SU-DHL-6 (cell line): ENCODE data around the gene AFG3L2.

Experiments
- H2AFZ ChIP-seq: fragments of 200-600 bp; sonication (generic); 2 replicates; pipeline ENCODE4 v1.6.1; 2014; ENCODE audit warnings: low read depth, mild to moderate bottlenecking, moderate library complexity, mixed read lengths, antibody characterized with exemption, low read length; ENCODE audit not compliant: severe bottlenecking
- H3F3A ChIP-seq: fragments of 200-600 bp; shearing (Covaris generic); 2 replicates; pipeline ENCODE4 v1.6.0; 2016; ENCODE audit warnings: antibody characterized with exemption, mild to moderate bottlenecking; ENCODE audit not compliant: insufficient read depth
- H3K27ac ChIP-seq: fragments of 200-600 bp; sonication (generic); 2 replicates; pipeline ENCODE4 v1.5.1; 2016; ENCODE audit warnings: low read depth, mild to moderate bottlenecking, low read length, moderate library complexity, mixed read lengths
- H3K27me3 ChIP-seq: fragments of 200-600 bp; sonication (generic), shearing (Covaris generic); 2 replicates; pipeline ENCODE4 v1.6.0; 2014; ENCODE audit warnings: mild to moderate bottlenecking, low read length
- H3K36me3 ChIP-seq: fragments of 200-600 bp; sonication (generic); 2 replicates; pipeline ENCODE4 v1.6.1; 2014; ENCODE audit warnings: mild to moderate bottlenecking, low read length, mixed read lengths
- H3K4me2 ChIP-seq: fragments of 300-600, 200-600 bp; shearing (Covaris generic), sonication (generic); 2 replicates; pipeline ENCODE4 v1.6.0; 2014; ENCODE audit warnings: low read length, low read depth, mild to moderate bottlenecking; ENCODE audit not compliant: poor library complexity, severe bottlenecking
- H3K4me3 ChIP-seq: fragments of 200-600 bp; sonication (generic); 2 replicates; pipeline ENCODE4 v1.5.1; 2014; ENCODE audit warnings: antibody characterized with exemption, low read length, mild to moderate bottlenecking, mixed read lengths; ENCODE audit not compliant: insufficient read depth, poor library complexity, severe bottlenecking
- H3K79me2 ChIP-seq: fragments of 200-600 bp; sonication (generic); 2 replicates; pipeline ENCODE4 v1.6.1; 2014; ENCODE audit warnings: mild to moderate bottlenecking, low read length, moderate library complexity; ENCODE audit not compliant: insufficient read depth
- H3K9ac ChIP-seq: fragments of 200-600 bp; sonication (generic); 2 replicates; pipeline ENCODE4 v1.7.0; 2014; ENCODE audit warnings: mild to moderate bottlenecking, low read length
- H3K9me2 ChIP-seq: fragments of 200-600 bp; sonication (generic); replicated peaks from 2 replicates; pipeline ENCODE4 v1.6.1; 2014; ENCODE audit warnings: low read length; ENCODE audit not compliant: insufficient read depth
- H3K9me3 ChIP-seq: fragments of 200-600 bp; sonication (generic); 2 replicates; pipeline ENCODE4 v1.6.1; 2014; ENCODE audit warnings: low read length, mixed read lengths; ENCODE audit not compliant: insufficient read depth
- H4K20me1 ChIP-seq: fragments of 200-600 bp; sonication (generic); 2 replicates; pipeline ENCODE4 v1.6.1; 2014; ENCODE audit warnings: low read depth, mild to moderate bottlenecking, antibody characterized with exemption, low read length, moderate library complexity, mixed read lengths
- CTCF ChIP-seq: fragments of 200-600 bp; sonication (generic); IDR thresholded peaks from one replicate; pipeline ENCODE4 v1.5.1; 2017; ENCODE audit warnings: antibody characterized with exemption, mild to moderate bottlenecking, low read length, moderate library complexity; ENCODE audit not compliant: insufficient read depth, poor library complexity, severe bottlenecking
- EZH2phosphoT487 ChIP-seq: fragments of 200-600 bp; sonication (generic), shearing (Covaris generic); conservative IDR thresholded peaks from 2 replicates; pipeline ENCODE4 v1.6.1; 2018; ENCODE audit warnings: mild to moderate bottlenecking, antibody characterized with exemption, low read length, moderate library complexity, mixed read lengths

Gene AFG3L2

GRCh38 chr18:12376754-12377555 lies at the start of gene AFG3L2:
Gene AFG3L2 (minus strand): TSS chr18:12377227. CDS start chr18:12377082, 145 bp downstream.
- H3K9me3 ChIP-seq = no peaks in the 10 kb centered on the region
- peak within 1 kb of the TSS; percentile 74 for H3K27ac ChIP-seq
- peak within 1 kb of the TSS; percentile 83 for H2AFZ ChIP-seq
- peak within 1 kb of the TSS; percentile 67 for H3K4me2 ChIP-seq
- H3K36me3 ChIP-seq = no peaks in the 10 kb centered on the region
- H3K27me3 ChIP-seq = no peaks in the 10 kb centered on the region
- no peaks in the 10 kb centered on the region for H3K9me2 ChIP-seq
- TF ChIP-seq EZH2phosphoT487 (no peak), CTCF (no peak)
- H3K79me2 ChIP-seq = peaks cover 47% of the 10 kb centered on the region
- peak within 1 kb of the TSS; percentile 61 for H3K4me3 ChIP-seq
- peak within 1 kb of the TSS; percentile 81 for H3K9ac ChIP-seq
- H4K20me1 ChIP-seq = 0 out of 2 replicates have a peak, but pooled peaks cover 3% of the 10 kb centered on the region
- H3F3A ChIP-seq = no peaks in the 10 kb centered on the region

- Histone ChIP-seq H3F3A (peaks cover 18% of the 10 kb centered on the region), H4K20me1 (no peaks in the 10 kb centered on the region), H2AFZ (no peak overlapping the region), H3K36me3 (no peaks in the 10 kb centered on the region), H3K9me2 (no peaks in the 10 kb centered on the region), H3K9me3 (no peaks in the 10 kb centered on the region), H3K27ac (no peak overlapping the region), H3K27me3 (no peaks in the 10 kb centered on the region), H3K4me2 (no peak overlapping the region), H3K79me2 (no peaks in the 10 kb centered on the region), H3K9ac (no peak overlapping the region), H3K4me3 (no peak overlapping the region)
- no peak for TF ChIP-seq CTCF
Measured at GRCh38 chr18:12424252-12424651, 47.2 kb upstream of the AFG3L2 start.

- H3K4me3 ChIP-seq = no peak overlapping the region
- H3K36me3 ChIP-seq = no peaks in the 10 kb centered on the region
- H4K20me1 ChIP-seq = no peaks in the 10 kb centered on the region
- no peaks in the 10 kb centered on the region for H3K27me3 ChIP-seq
- H3K4me2 ChIP-seq = no peak overlapping the region
- H3K79me2 ChIP-seq = no peaks in the 10 kb centered on the region
- H3K9me2 ChIP-seq = no peaks in the 10 kb centered on the region
- TF ChIP-seq CTCF = no peak
- TF ChIP-seq EZH2phosphoT487 = no peak
- no peak overlapping the region for H3K9ac ChIP-seq
- no peak overlapping the region for H2AFZ ChIP-seq
- no peak overlapping the region for H3K27ac ChIP-seq
- H3F3A ChIP-seq = peaks cover 18% of the 10 kb centered on the region
- H3K9me3 ChIP-seq = no peaks in the 10 kb centered on the region
Measured at GRCh38 chr18:12423820-12424219, 46.8 kb upstream of the AFG3L2 start.
